MM.1S (cell line): ENCODE measurements around the gene C9orf43.

Experiments used
- CTCF ChIP-seq: fragments of 300-600 bp; sonication (generic); IDR thresholded peaks from 2 replicates; pipeline ENCODE4 v1.5.1; 2016; ENCODE audit warnings: antibody characterized with exemption, low read length, mixed read lengths
- EZH2 ChIP-seq: fragments of 300-600 bp; sonication (generic); optimal IDR thresholded peaks from 2 replicates; pipeline ENCODE3; 2017; ENCODE audit warnings: low read depth, mild to moderate bottlenecking, antibody characterized with exemption, low read length, mixed read lengths

GRCh38 chr9:113403646-113404045 is 6.9 kb upstream of the C9orf43 start:
- TF ChIP-seq CTCF: no peak
- TF ChIP-seq EZH2: no peak
